Small intestine (tissue), 7 donors: ENCODE measurements around the gene TIAL1. TPM values are rescaled to one million over a fixed set of nuclear protein-coding genes. Genes with fewer than 3 reads are reported as not detected.

Experiments
- DNase-seq, 2 donors: peaks; one replicate each; pipeline versions ENCODE4 v3.0.0 to v3.0.0-alpha.2; 2013
- FAIRE-seq: peaks from 2 replicates; lab custom pipeline; 2012; peaks lifted over from hg19 to GRCh38; lab: Jason Lieb, UNC
- H3K27ac ChIP-seq, 3 donors: one replicate each; pipeline ENCODE4 v1.5.1; 2013; ENCODE audit warnings: low read length in 2 of 3, mild to moderate bottlenecking in 2 of 3, control low read depth in 1 of 3, inconsistent platforms in 1 of 3, low read depth in 1 of 3, moderate library complexity in 1 of 3
- H3K27me3 ChIP-seq, 3 donors: one replicate each; pipeline ENCODE4 v1.6.1; 2013; ENCODE audit warnings: low read length in 3 of 3, inconsistent platforms in 1 of 3; ENCODE audit not compliant: control insufficient read depth in 3 of 3, insufficient read depth in 3 of 3
- H3K36me3 ChIP-seq, 3 donors: one replicate each; pipeline ENCODE4 v1.6.1; 2013; ENCODE audit warnings: low read length in 3 of 3, inconsistent platforms in 1 of 3, low read depth in 1 of 3, mild to moderate bottlenecking in 1 of 3, moderate library complexity in 1 of 3; ENCODE audit not compliant: control insufficient read depth in 3 of 3, insufficient read depth in 2 of 3
- H3K4me1 ChIP-seq, 3 donors: one replicate each; pipeline ENCODE4 v1.6.1; 2013; ENCODE audit warnings: low read length in 2 of 3, inconsistent platforms in 1 of 3, low read depth in 1 of 3, mild to moderate bottlenecking in 1 of 3, moderate library complexity in 1 of 3; ENCODE audit not compliant: control insufficient read depth in 3 of 3, insufficient read depth in 2 of 3
- H3K4me3 ChIP-seq, 3 donors: one replicate each; pipeline ENCODE4 v1.5.1; 2013; ENCODE audit warnings: low read length in 3 of 3, control low read depth in 1 of 3, inconsistent platforms in 1 of 3, low read depth in 1 of 3, mild to moderate bottlenecking in 1 of 3, moderate library complexity in 1 of 3
- H3K9me3 ChIP-seq, 2 donors: one replicate each; pipeline ENCODE4 v1.6.1; 2013; ENCODE audit warnings: low read depth in 1 of 2, low read length in 1 of 2; ENCODE audit not compliant: control insufficient read depth in 2 of 2, insufficient read depth in 1 of 2
- WGBS, 3 donors: extraction: QIAGEN DNeasy Blood & Tissue Kit; methylation state at CpG; one replicate each; pipeline ENCODE4 v1.1.7; 2013; 5-methylcytosine and 5-hydroxymethylcytosine counted together
- polyA plus RNA-seq, 4 donors: library from polyadenylated mRNA; stranded (reverse) in 3 of 4; unstranded in 1 of 4; fragments of 200-250 nt in 3 of 4; fragments of 120-200 nt in 1 of 4; gene quantifications; one replicate each; pipeline versions ENCODE4 v1.2.1 to v1.2.3, GENCODE V29; 2013
- donor health status: healthy with polysubstance abuse.
- donor health status: control.
- donor health status: control.
- donor health status: Bipolar disorder and iron deficiency.
- donor health status: healthy.

Gene TIAL1
- polyA plus RNA-seq, 4 donors, result 43.8 to 109 (median 50.9) TPM

- DNase-seq, result no peak
- Histone ChIP-seq H3K27ac (no peak overlapping the region), H3K9me3 (no peaks in the 10 kb centered on the region), H3K27me3 (peaks cover 0 to 11% (median 0%) of the 10 kb centered on the region in 3 donors), H3K4me3 (no peak overlapping the region), H3K36me3 (no peaks in the 10 kb centered on the region), H3K4me1 (no peaks in the 10 kb centered on the region)
- 76 to 91% (median 88%) methylated on average over 4 of the region's 4 CpGs for WGBS, 3 donors
- FAIRE-seq, result no peak
Measured at GRCh38 chr10:119550827-119551226, 45.9 kb downstream of the TIAL1 start.

GRCh38 chr10:119549247-119549999 lies 47.3 kb downstream of the TIAL1 start:
- Histone ChIP-seq H3K27ac (no peak overlapping the region), H3K27me3 (peaks cover 0 to 17% (median 0%) of the 10 kb centered on the region in 3 donors), H3K4me1 (no peaks in the 10 kb centered on the region), H3K36me3 (no peaks in the 10 kb centered on the region), H3K9me3 (no peaks in the 10 kb centered on the region), H3K4me3 (no peak overlapping the region)
- WGBS, 3 donors, result 52 to 72% (median 66%) methylated on average over 2 of the region's 2 CpGs
- DNase-seq, result no peak
- FAIRE-seq, result no peak

- WGBS, 3 donors, result 19 to 40% (median 30%) methylated on average over 3 of the region's 3 CpGs
- DNase-seq (no peak), FAIRE-seq (no peak)
- H3K36me3 ChIP-seq, result no peaks in the 10 kb centered on the region
- no peaks in the 10 kb centered on the region for H3K9me3 ChIP-seq
- no peaks in the 10 kb centered on the region for H3K4me1 ChIP-seq
- no peak overlapping the region for H3K27ac ChIP-seq
- peaks cover 0 to 41% (median 0%) of the 10 kb centered on the region in 3 donors for H3K27me3 ChIP-seq
- H3K4me3 ChIP-seq, result no peak overlapping the region
Measured at GRCh38 chr10:119546009-119546408, 50.8 kb downstream of the TIAL1 start.

- FAIRE-seq (no peak), DNase-seq (no peak)
- H3K36me3 ChIP-seq, result no peaks in the 10 kb centered on the region
- H3K4me1 ChIP-seq, result no peaks in the 10 kb centered on the region
- no peak overlapping the region for H3K4me3 ChIP-seq
- no peaks in the 10 kb centered on the region for H3K9me3 ChIP-seq
- no peak overlapping the region for H3K27ac ChIP-seq
- peaks cover 0 to 41% (median 0%) of the 10 kb centered on the region in 3 donors for H3K27me3 ChIP-seq
- WGBS, 3 donors, result 33 to 64% (median 41%) methylated on average over 4 of the region's 4 CpGs
Measured at GRCh38 chr10:119545310-119545709, 51.5 kb downstream of the TIAL1 start.

GRCh38 chr10:119543814-119544642 lies 52.7 kb downstream of the TIAL1 start:
- Histone ChIP-seq H3K9me3 (no peaks in the 10 kb centered on the region), H3K27me3 (peaks cover 0 to 44% (median 0%) of the 10 kb centered on the region in 3 donors), H3K4me1 (no peaks in the 10 kb centered on the region), H3K27ac (no peak overlapping the region), H3K36me3 (no peaks in the 10 kb centered on the region), H3K4me3 (no peak overlapping the region)
- DNase-seq (no peak), FAIRE-seq (no peak)
- WGBS, 3 donors, result 58 to 72% (median 70%) methylated on average over 19 of the region's 19 CpGs

GRCh38 chr10:119542988-119543813 lies 53.6 kb downstream of the TIAL1 start:
- Histone ChIP-seq H3K36me3 (no peaks in the 10 kb centered on the region), H3K27ac (peak overlapping the region in 2 of 3 donors; percentile 36 to 71), H3K4me1 (no peaks in the 10 kb centered on the region), H3K4me3 (peak overlapping the region; percentile 32 to 69 (median 41)), H3K27me3 (peaks cover 0 to 49% (median 0%) of the 10 kb centered on the region in 3 donors), H3K9me3 (no peaks in the 10 kb centered on the region)
- 1% methylated on average over 54 to 78 of the region's 78 CpGs for WGBS, 3 donors
- peak; percentile 68 to 84 for DNase-seq
- no peak for FAIRE-seq

GRCh38 chr10:119542357-119542987 lies 54.3 kb downstream of the TIAL1 start, which contains the start of gene RGS10:
Gene RGS10, minus strand, starts transcription at chr10:119542719. Its CDS starts 81 bp downstream, at chr10:119542638.
- no peak for FAIRE-seq
- no peaks in the 10 kb centered on the region for H3K9me3 ChIP-seq
- no peaks in the 10 kb centered on the region for H3K36me3 ChIP-seq
- H3K27me3 ChIP-seq, result peaks cover 0 to 46% (median 0%) of the 10 kb centered on the region in 3 donors
- peak within 1 kb of the TSS; percentile 51 to 71 (median 65) for H3K27ac ChIP-seq
- peak within 1 kb of the TSS; percentile 56 to 69 (median 68) for H3K4me3 ChIP-seq
- H3K4me1 ChIP-seq, result no peaks in the 10 kb centered on the region
- WGBS, 3 donors, result 0 to 1% (median 0%) methylated on average over 16 to 76 of the region's 76 CpGs
- peak; percentile 63 to 89 for DNase-seq
